GM10266 (cell line): Measurements from ENCODE around the gene USP34.
A peak's percentile ranks its signal among the peaks of the same experiment; 100 is the strongest.

ENCODE experiments used
- DNase-seq: peaks from one replicate; pipeline ENCODE4 v3.0.0; 2012; ENCODE audit errors: extremely low spot score
- TF ChIP-seq, protein P1 (sequence below): IDR thresholded peaks from 2 replicates; pipeline ENCODE4 v1.5.1; 2012; ENCODE audit warnings: mild to moderate bottlenecking, low read depth; ENCODE audit not compliant: control insufficient read depth, insufficient read depth; ENCODE audit errors: missing control alignments

Gene USP34

DNA sequence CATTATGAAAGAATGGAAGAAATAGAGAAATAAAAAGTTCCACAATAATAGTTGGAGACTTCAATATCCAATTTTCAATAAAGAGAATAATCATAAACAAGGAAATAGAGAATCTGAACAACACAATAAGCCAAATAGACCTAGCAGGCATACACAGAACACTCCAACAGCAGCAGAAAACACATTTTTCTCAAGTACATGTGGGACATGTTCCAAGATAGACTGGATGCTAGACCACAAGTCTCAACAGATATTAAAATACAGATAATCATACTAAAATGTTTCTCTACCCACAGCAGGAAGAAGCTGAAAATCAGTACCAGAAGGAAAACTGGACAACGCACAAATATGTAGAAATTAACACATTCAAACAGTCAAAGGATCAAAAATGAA, 113.9 kb downstream of the USP34 start:
- DNase-seq, result no peak
- TF ChIP-seq, protein P1, sequence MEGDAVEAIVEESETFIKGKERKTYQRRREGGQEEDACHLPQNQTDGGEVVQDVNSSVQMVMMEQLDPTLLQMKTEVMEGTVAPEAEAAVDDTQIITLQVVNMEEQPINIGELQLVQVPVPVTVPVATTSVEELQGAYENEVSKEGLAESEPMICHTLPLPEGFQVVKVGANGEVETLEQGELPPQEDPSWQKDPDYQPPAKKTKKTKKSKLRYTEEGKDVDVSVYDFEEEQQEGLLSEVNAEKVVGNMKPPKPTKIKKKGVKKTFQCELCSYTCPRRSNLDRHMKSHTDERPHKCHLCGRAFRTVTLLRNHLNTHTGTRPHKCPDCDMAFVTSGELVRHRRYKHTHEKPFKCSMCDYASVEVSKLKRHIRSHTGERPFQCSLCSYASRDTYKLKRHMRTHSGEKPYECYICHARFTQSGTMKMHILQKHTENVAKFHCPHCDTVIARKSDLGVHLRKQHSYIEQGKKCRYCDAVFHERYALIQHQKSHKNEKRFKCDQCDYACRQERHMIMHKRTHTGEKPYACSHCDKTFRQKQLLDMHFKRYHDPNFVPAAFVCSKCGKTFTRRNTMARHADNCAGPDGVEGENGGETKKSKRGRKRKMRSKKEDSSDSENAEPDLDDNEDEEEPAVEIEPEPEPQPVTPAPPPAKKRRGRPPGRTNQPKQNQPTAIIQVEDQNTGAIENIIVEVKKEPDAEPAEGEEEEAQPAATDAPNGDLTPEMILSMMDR, result no peak

- DNase-seq, result peak; percentile 10
- TF ChIP-seq, protein P1, result no peak
Measured at GRCh38 chr2:61356261-61356957, 114.5 kb downstream of the USP34 start.

GRCh38 chr2:61354543-61355197, 116.2 kb downstream of the USP34 start:
- TF ChIP-seq, protein P1, result no peak
- DNase-seq, result no peak

DNA sequence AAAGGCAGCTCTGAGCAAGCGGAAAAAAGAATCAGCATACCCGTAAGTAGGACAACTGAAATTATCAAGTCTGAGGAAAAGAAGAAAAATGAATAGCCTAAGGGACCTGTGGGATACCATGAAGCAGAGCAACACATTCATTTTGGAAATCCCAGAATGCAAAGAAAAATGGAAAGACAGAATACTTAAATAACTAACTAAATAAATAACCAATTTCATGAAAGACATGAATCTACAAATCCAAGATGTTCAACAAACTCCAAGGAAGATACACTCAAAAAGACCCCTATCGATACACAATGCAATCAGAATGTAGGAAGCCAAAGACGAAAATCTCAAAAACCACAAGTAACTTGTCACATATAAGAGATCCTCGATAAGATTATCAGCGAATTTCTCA, 117.0 kb downstream of the USP34 start:
- DNase-seq, result no peak
- TF ChIP-seq, protein P1, result no peak

GRCh38 chr2:61350777-61351176, 120.1 kb downstream of the USP34 start:
- DNase-seq, result no peak
- TF ChIP-seq, protein P1, result no peak

GRCh38 chr2:61343141-61343540, 127.7 kb downstream of the USP34 start:
- TF ChIP-seq, protein P1, result no peak
- no peak for DNase-seq

- TF ChIP-seq, protein P1, result no peak
- DNase-seq, result no peak
Measured at GRCh38 chr2:61340242-61340641, 130.6 kb downstream of the USP34 start.
